Gastrocnemius medialis (tissue), 4 donors: Measurements from ENCODE around the gene TANGO6. TPM values are rescaled to one million over a fixed set of nuclear protein-coding genes. Genes with fewer than 3 reads are reported as not detected.

Experiments used
- ATAC-seq, 2 donors: fragments of 150-250 bp; one replicate each; pipeline ENCODE4 v1.9.1; 2016
- DNase-seq, 2 donors: peaks; one replicate each; pipeline ENCODE4 v3.0.0-alpha.2; 2019
- H3K27ac ChIP-seq, 4 donors: fragments of 200-600 bp; sonication (generic); 1 replicate in 1 of 4; 2 replicates in 3 of 4; pipeline ENCODE4 v1.5.1; 2016 to 2018; ENCODE audit warnings: mild to moderate bottlenecking in 2 of 4, moderate library complexity in 1 of 4
- H3K27me3 ChIP-seq, 3 donors: fragments of 200-600 bp; sonication (generic) in 2 of 3; 1 replicate in 1 of 3; 2 replicates in 2 of 3; pipeline versions ENCODE4 v1.5.1 to v1.6.0; 2016 to 2019; ENCODE audit warnings: mild to moderate bottlenecking in 1 of 3, moderate library complexity in 1 of 3
- H3K36me3 ChIP-seq, 2 donors: fragments of 200-600 bp; sonication (generic) in 1 of 2; one replicate each; pipeline ENCODE4 v1.5.1; 2017 to 2018
- H3K4me1 ChIP-seq, 2 donors: fragments of 200-600 bp; sonication (generic) in 1 of 2; one replicate each; pipeline ENCODE4 v1.5.1; 2016 to 2017; ENCODE audit warnings: mild to moderate bottlenecking in 2 of 2
- H3K4me3 ChIP-seq, 4 donors: fragments of 200-600 bp; sonication (generic) in 3 of 4; 1 replicate in 1 of 4; 2 replicates in 3 of 4; pipeline ENCODE4 v1.5.1; 2016 to 2019; ENCODE audit warnings: mild to moderate bottlenecking in 2 of 4
- H3K9me3 ChIP-seq, 3 donors: fragments of 200-600 bp; sonication (generic) in 2 of 3; 1 replicate in 1 of 3; 2 replicates in 2 of 3; pipeline ENCODE4 v1.5.1; 2016 to 2019
- POLR2A ChIP-seq, 2 donors: fragments of 450-650 bp; IDR thresholded peaks; one replicate each; pipeline ENCODE4 v1.6.1; 2017; ENCODE audit warnings: antibody characterized with exemption in 2 of 2, mild to moderate bottlenecking in 2 of 2, moderate library complexity in 2 of 2
- in situ Hi-C, 4 donors: fragments of 200-750 bp; cut with MboI; loops; one replicate each; pipeline versions ENCODE4 v1.15.0 to v1.8.0; 2017; ENCODE audit warnings: low sequenced_read_pairs in 4 of 4
- intact Hi-C: fragments of 100-400 bp; cut with DNase I; formaldehyde crosslinking; loops from one replicate; pipeline ENCODE4 v1.15.1; 2023; ENCODE audit warnings: low total_unique reads
- total RNA-seq, 4 donors: library from RNA; depleted of rRNA; stranded (reverse); fragments of >200 nt; gene quantifications; one replicate each; pipeline versions ENCODE4 v1.1.0 to v1.2.3, GENCODE V29; 2016
- TF ChIP-seq, protein P1 (sequence below), 5 experiments: fragments of 450-650 bp in 3 of 5; fragments of 200-600 bp in 2 of 5; sonication (generic) in 2 of 5; IDR thresholded peaks in 4 of 5; conservative IDR thresholded peaks in 1 of 5; 1 replicate in 4 of 5; 2 replicates in 1 of 5; pipeline ENCODE4 v1.5.1; 2016 to 2019; ENCODE audit warnings: antibody characterized with exemption in 5 of 5, mild to moderate bottlenecking in 3 of 5, moderate library complexity in 3 of 5

Gene TANGO6
- total RNA-seq, 4 donors from 2014 or later, result 13.6 to 20.0 (median 17.8) TPM

DNA sequence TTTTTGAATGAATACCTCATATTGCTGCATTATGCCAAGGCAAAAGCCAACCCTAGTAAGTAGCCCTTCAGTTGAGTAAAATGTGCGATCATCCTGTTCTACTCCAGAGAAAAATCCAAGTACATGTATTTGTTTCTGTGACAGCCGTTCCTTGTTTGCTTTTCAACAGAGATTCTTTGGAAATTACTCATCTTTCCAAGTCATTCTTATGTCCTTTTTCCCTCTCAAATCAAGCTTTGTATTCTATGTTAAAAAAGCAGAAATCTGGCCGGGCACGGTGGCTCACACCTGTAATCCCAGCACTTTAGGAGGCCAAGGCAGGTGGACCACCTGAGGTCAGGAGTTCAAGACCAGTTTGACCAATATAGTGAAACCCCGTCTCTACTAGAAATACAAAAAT, 149.2 kb downstream of the TANGO6 start:
- TF ChIP-seq POLR2A (IDR thresholded peaks at IDR 0.05), result no peak
- TF ChIP-seq, protein P1, sequence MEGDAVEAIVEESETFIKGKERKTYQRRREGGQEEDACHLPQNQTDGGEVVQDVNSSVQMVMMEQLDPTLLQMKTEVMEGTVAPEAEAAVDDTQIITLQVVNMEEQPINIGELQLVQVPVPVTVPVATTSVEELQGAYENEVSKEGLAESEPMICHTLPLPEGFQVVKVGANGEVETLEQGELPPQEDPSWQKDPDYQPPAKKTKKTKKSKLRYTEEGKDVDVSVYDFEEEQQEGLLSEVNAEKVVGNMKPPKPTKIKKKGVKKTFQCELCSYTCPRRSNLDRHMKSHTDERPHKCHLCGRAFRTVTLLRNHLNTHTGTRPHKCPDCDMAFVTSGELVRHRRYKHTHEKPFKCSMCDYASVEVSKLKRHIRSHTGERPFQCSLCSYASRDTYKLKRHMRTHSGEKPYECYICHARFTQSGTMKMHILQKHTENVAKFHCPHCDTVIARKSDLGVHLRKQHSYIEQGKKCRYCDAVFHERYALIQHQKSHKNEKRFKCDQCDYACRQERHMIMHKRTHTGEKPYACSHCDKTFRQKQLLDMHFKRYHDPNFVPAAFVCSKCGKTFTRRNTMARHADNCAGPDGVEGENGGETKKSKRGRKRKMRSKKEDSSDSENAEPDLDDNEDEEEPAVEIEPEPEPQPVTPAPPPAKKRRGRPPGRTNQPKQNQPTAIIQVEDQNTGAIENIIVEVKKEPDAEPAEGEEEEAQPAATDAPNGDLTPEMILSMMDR (IDR thresholded peaks at IDR 0.05 in 4 of 5, conservative IDR thresholded peaks at IDR 0.05 in 1 of 5), result no peak
- intact Hi-C loops, result no loop called here
- ATAC-seq (no peak), DNase-seq (no peak)
- Histone ChIP-seq H3K4me3 (no peak overlapping the region), H3K36me3 (no peaks in the 10 kb centered on the region), H3K4me1 (peaks cover 0 to 4% of the 10 kb centered on the region in 2 donors), H3K27ac (no peak overlapping the region), H3K27me3 (no peaks in the 10 kb centered on the region), H3K9me3 (no peaks in the 10 kb centered on the region)
- in situ Hi-C loops, result no loop called here

DNA sequence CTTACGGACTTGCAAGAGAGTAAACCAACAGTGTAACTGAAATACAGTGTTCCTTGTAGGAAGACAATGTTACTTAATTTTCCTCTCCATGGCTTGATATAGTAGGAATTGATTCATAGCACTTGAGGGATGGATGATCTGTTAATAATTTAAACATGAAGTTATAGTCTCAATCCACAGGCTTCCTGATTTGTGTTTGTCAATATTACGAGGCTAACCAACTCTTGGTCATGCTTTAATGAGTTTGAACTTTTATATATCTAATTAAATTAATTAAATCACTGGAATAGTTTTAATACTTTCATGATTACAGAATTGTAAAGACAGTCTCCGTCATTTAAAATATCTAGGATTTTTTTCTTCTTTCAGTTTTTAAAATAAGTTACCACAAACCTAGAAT, 150.1 kb downstream of the TANGO6 start:
- Histone ChIP-seq H3K36me3 (no peaks in the 10 kb centered on the region), H3K27ac (no peak overlapping the region), H3K9me3 (no peaks in the 10 kb centered on the region), H3K4me1 (peaks cover 0 to 4% of the 10 kb centered on the region in 2 donors), H3K27me3 (no peaks in the 10 kb centered on the region), H3K4me3 (no peak overlapping the region)
- TF ChIP-seq, protein P1 (IDR thresholded peaks at IDR 0.05 in 4 of 5, conservative IDR thresholded peaks at IDR 0.05 in 1 of 5), result no peak
- no peak for TF ChIP-seq POLR2A (IDR thresholded peaks at IDR 0.05)
- no peak for DNase-seq
- intact Hi-C loops, result no loop called here
- in situ Hi-C loops, result no loop called here
- ATAC-seq, result no peak

DNA sequence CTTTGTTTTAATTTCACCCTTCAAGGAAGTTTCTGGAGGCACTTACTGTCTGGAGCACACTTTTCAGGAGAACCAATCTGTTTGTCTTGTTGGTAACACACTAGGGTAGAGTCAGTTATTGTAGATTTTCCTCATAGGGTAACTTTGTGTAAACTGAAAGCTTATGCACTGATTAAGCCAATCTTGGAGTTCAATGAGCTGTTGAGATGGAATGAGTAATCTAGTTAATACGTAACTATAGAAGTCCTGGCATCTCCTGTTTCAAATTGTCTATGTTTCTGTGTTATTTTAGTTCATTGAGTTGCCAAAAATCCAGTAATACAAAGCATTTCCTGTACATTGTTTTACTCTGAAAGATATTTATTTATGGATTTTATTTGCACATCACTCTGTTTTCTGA, 150.6 kb downstream of the TANGO6 start:
- H3K36me3 ChIP-seq, result no peaks in the 10 kb centered on the region
- in situ Hi-C loops, result no loop called here
- H3K27ac ChIP-seq, result no peak overlapping the region
- H3K4me1 ChIP-seq, result peaks cover 0 to 4% of the 10 kb centered on the region in 2 donors
- intact Hi-C loops, result no loop called here
- no peaks in the 10 kb centered on the region for H3K9me3 ChIP-seq
- no peak for DNase-seq
- no peaks in the 10 kb centered on the region for H3K27me3 ChIP-seq
- TF ChIP-seq, protein P1 (IDR thresholded peaks at IDR 0.05 in 4 of 5, conservative IDR thresholded peaks at IDR 0.05 in 1 of 5), result no peak
- no peak for TF ChIP-seq POLR2A (IDR thresholded peaks at IDR 0.05)
- ATAC-seq, result no peak
- no peak overlapping the region for H3K4me3 ChIP-seq

DNA sequence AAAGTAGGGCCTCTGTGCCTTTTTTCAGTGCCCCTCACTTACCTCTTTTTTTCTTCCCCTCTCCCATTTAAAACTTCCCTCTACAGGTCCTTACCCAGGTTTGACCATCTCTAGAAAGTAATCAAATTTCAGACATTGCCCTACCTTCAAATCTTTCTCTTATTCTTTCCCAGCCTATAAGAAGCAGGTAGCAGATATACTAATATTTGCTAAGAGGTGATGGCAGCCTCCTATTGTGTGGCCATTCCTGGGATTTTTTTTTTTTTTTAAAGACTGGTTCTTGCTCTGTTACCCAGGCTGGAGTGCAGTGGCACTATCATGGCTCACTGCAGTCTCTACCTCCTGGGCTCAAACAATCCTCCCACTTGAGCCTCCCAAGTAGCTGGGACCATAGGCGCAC, 151.0 kb downstream of the TANGO6 start:
- no peak for DNase-seq
- Histone ChIP-seq H3K27me3 (no peaks in the 10 kb centered on the region), H3K4me3 (no peak overlapping the region), H3K4me1 (peaks cover 0 to 4% of the 10 kb centered on the region in 2 donors), H3K27ac (no peak overlapping the region), H3K36me3 (no peaks in the 10 kb centered on the region), H3K9me3 (no peaks in the 10 kb centered on the region)
- intact Hi-C loops, result no loop called here
- TF ChIP-seq POLR2A (IDR thresholded peaks at IDR 0.05), result no peak
- TF ChIP-seq, protein P1 (IDR thresholded peaks at IDR 0.05 in 4 of 5, conservative IDR thresholded peaks at IDR 0.05 in 1 of 5), result no peak
- ATAC-seq, result no peak
- in situ Hi-C loops, result no loop called here

DNA sequence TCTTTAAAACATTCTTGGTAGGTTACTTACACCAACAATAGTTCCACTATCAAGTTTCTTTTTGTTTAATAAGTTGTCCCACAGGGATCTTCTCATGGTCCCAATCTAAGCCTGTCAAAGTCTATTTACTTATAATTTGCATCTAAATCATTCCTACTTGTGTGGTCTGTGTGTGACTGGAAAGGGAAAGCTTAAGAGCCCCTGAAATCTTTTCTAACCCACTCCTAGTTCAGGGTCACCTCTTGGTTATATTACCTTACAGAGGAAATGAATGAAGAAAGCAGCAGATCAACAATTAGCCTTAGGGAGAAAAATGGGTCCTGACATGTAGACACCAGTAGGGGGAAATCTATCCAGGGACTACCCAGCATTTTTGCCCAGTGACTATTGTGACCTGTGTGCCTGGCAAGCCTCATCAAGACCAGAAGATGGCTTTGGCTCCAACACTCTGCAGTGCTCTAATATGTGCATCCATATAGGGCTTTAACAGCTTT, 151.7 kb downstream of the TANGO6 start:
- H3K4me1 ChIP-seq, result peaks cover 0 to 4% of the 10 kb centered on the region in 2 donors
- intact Hi-C loops, result no loop called here
- in situ Hi-C loops, result no loop called here
- no peak for DNase-seq
- no peak overlapping the region for H3K27ac ChIP-seq
- TF ChIP-seq, protein P1 (IDR thresholded peaks at IDR 0.05 in 4 of 5, conservative IDR thresholded peaks at IDR 0.05 in 1 of 5), result no peak
- no peak for TF ChIP-seq POLR2A (IDR thresholded peaks at IDR 0.05)
- H3K9me3 ChIP-seq, result no peaks in the 10 kb centered on the region
- H3K27me3 ChIP-seq, result no peaks in the 10 kb centered on the region
- H3K4me3 ChIP-seq, result no peak overlapping the region
- no peak for ATAC-seq
- no peaks in the 10 kb centered on the region for H3K36me3 ChIP-seq
